Activated naive CD4-positive, alpha-beta T cell treated with anti-CD3 and anti-CD28 coated beads, Interleukin-2, amount 50 U/mL, for 72 hours (primary cell): ENCODE data around the gene LRRFIP1. TPM values are rescaled to one million over a fixed set of nuclear protein-coding genes. Genes with fewer than 3 reads are reported as not detected.

Experiments
- ATAC-seq, 2 donors: fragments of 150-1000 bp; cut with Tn5 transposase; 2 replicates each; pipeline ENCODE4 v1.10.0; 2021; ENCODE audit warnings: mild to moderate bottlenecking in 2 of 2, moderate library complexity in 2 of 2
- DNase-seq, 2 donors: peaks; one replicate each; pipeline ENCODE4 v3.0.0; 2021 to 2022; ENCODE audit warnings: low spot score in 2 of 2
- H3K27ac Mint-ChIP-seq, 2 donors: one replicate each; pipeline ENCODE4 v1.8.0; 2022; ENCODE audit warnings: mild to moderate bottlenecking in 2 of 2, mixed read lengths in 2 of 2
- H3K36me3 Mint-ChIP-seq, 2 donors: one replicate each; pipeline ENCODE4 v1.8.0; 2022; ENCODE audit warnings: mixed read lengths in 2 of 2
- H3K9me3 Mint-ChIP-seq, 2 donors: one replicate each; pipeline ENCODE4 v1.8.0; 2022; ENCODE audit warnings: mixed read lengths in 2 of 2
- total RNA-seq, 2 donors: library from RNA; stranded (reverse); gene quantifications; one replicate each; pipeline ENCODE4 v1.2.3, GENCODE V29; 2022

Gene LRRFIP1
- total RNA-seq, 2 donors from 2014 or later: 190 to 193 TPM

DNA sequence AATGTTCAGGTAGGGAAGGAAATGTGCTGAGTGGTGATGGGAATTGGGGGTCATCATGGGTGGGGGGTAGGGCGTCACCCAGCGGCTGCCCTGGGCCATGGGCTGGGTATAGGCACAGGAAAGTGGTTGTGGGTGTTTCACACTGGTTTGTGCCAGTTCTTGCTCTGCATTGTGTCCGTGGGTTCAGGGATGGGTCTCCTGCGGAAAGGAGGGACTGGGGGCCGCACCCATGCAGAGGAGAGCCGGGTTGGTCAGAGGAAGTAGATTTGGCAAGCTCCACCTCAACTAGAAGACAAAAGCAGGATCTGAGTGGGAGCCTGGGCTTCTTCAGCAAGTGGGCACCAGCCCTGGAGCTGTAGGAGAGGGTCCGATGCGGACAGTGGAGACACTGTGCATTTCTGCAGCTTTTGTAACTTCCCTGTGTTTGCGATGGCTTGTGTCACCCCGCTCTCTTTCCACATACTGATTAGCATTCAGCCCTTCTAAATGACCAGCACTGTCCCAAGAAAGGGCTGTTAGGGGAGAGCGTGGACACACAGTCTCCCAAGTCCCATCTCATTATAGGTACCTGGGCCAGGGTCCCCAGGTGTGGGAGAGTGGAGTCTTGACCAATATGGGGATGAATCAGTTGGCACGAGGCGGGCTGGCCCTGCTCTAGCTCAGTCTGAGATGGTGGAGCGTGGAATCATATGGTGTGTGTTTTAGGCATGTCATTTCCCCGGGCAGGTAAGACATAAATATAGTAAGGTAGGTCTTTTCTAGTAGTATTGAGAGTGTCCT is 67.2 kb downstream of the LRRFIP1 start:
- ATAC-seq (no peak), DNase-seq (no peak)
- no peaks in the 10 kb centered on the region for H3K9me3 Mint-ChIP-seq
- H3K36me3 Mint-ChIP-seq: peaks cover 19 to 28% of the 10 kb centered on the region in 2 donors
- H3K27ac Mint-ChIP-seq: peak overlapping the region; percentile 98 to 99

GRCh38 chr2:237695201-237695780 is 67.9 kb downstream of the LRRFIP1 start:
- ATAC-seq (peak in 1 of 2 donors; percentile 21), DNase-seq (no peak)
- H3K36me3 Mint-ChIP-seq: peaks cover 19 to 28% of the 10 kb centered on the region in 2 donors
- H3K27ac Mint-ChIP-seq: peak overlapping the region; percentile 98 to 99
- H3K9me3 Mint-ChIP-seq: no peaks in the 10 kb centered on the region

GRCh38 chr2:237696461-237696860 is 69.1 kb downstream of the LRRFIP1 start:
- ATAC-seq (peak in 1 of 2 donors; percentile 39), DNase-seq (no peak)
- Mint-ChIP-seq H3K27ac (peak overlapping the region; percentile 98 to 99), H3K36me3 (peaks cover 19 to 28% of the 10 kb centered on the region in 2 donors), H3K9me3 (no peaks in the 10 kb centered on the region)

- H3K27ac Mint-ChIP-seq: peak overlapping the region; percentile 86 to 99
- peaks cover 19 to 26% of the 10 kb centered on the region in 2 donors for H3K36me3 Mint-ChIP-seq
- peak; percentile 20 to 28 for ATAC-seq
- DNase-seq: peak in 1 of 2 donors; percentile 42
- no peaks in the 10 kb centered on the region for H3K9me3 Mint-ChIP-seq
Observed at GRCh38 chr2:237697586-237698357, 70.4 kb downstream of the LRRFIP1 start.

GRCh38 chr2:237698358-237698694 is 70.9 kb downstream of the LRRFIP1 start:
- Mint-ChIP-seq H3K36me3 (peaks cover 14 to 20% of the 10 kb centered on the region in 2 donors), H3K9me3 (no peaks in the 10 kb centered on the region), H3K27ac (peak overlapping the region; percentile 66 to 99)
- no peak for ATAC-seq
- no peak for DNase-seq

GRCh38 chr2:237699870-237700511 is 72.6 kb downstream of the LRRFIP1 start:
- Mint-ChIP-seq H3K27ac (peak overlapping the region; percentile 89 to 99), H3K9me3 (no peaks in the 10 kb centered on the region), H3K36me3 (peaks cover 0 to 4% of the 10 kb centered on the region in 2 donors)
- DNase-seq: no peak
- no peak for ATAC-seq

- Mint-ChIP-seq H3K27ac (peak overlapping the region; percentile 88 to 99), H3K9me3 (no peaks in the 10 kb centered on the region), H3K36me3 (peaks cover 0 to 4% of the 10 kb centered on the region in 2 donors)
- ATAC-seq (peak; percentile 69 to 72), DNase-seq (peak; percentile 56 to 83)
Observed at GRCh38 chr2:237700512-237701032, 73.2 kb downstream of the LRRFIP1 start.

DNA sequence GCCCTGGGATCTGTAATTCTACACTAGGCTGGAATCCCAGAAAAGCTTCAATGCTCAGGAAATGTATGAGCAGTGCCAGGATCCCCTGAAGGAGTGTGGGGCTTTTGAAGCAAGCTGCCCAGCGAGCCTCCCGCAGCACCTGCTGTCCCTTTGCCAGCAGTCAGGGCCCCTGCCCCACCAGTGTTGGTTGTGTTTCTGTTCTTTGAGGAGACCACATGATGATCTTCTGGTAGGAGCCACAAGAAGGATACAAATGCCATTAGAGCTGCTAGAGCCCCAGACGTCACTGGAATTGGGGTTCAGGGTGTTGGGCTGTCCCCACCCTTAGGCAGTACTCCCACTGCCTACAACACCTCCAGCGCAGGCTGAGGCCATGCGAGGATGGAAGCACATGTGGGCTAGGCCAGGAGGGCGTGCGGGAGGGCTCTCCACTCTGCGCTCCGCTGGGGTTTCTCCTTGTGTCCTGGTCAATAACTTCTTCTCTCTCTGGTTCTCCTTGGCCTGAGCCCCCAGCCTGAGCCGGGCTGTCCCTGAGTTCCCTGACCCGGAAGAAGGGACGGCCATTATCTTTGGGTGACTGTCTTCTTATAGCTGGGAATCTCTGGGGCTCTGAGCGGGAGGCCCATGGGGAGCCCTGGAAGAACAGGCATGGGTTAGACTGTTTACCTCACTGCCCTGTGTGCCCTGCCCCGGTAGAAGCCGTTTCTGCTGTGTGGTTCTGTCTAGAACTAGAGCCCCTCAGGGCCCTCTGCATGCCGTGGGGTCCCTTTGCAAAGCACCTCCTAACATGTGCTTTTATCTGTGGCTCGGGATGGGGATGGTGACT is 73.9 kb downstream of the LRRFIP1 start:
- no peaks in the 10 kb centered on the region for H3K9me3 Mint-ChIP-seq
- peaks cover 0 to 2% of the 10 kb centered on the region in 2 donors for H3K36me3 Mint-ChIP-seq
- DNase-seq: no peak
- ATAC-seq: peak; percentile 8 to 9
- peak overlapping the region; percentile 88 to 99 for H3K27ac Mint-ChIP-seq

GRCh38 chr2:237701859-237702390 is 74.5 kb downstream of the LRRFIP1 start:
- no peaks in the 10 kb centered on the region for H3K9me3 Mint-ChIP-seq
- no peak for ATAC-seq
- no peak for DNase-seq

DNA sequence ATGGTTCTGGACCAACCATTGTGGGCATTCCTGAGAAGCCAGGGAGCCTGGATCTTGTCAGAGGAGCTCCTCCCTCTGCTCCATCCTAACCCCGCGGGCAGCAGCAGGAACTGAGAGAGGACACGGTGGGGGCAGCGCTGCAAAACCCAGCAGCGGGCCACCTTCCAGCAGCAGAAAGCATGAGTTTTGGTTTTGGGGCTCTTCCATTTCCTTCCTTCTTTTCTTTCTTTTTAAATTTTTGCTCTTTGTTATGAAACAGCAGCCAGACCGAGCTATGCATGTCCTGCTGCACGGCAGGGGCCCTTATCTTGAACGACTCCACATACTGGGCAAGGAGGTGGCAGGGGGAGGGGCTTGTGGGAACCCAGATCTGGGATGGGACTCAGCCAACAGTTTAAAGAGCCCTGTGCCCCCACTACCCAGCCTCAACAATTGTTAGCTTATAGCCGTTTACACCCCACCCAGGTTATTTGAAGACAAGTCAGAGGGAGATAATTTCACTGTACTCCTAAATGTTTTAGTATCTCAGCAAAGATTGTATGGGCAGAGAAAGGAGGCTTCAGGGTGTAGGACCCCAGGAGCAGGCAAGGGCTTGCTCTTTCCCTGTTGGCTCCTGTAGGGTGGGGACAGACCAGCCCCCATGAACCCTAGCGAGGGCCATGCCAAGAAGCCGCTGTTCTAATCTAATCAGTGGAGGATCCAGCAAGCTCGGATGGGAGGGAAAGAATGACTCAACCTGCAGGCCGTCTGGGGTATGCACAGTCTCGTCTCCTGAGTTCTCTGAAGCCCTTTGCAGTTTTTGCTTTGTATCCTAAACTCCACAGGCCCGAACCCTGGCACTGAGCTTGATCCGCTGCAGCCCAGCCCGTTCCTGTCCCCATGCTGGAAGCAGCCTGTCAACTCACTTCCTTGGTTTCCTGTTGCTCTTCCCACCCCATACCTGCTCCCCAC is 75.3 kb downstream of the LRRFIP1 start:
- DNase-seq (peak in 1 of 2 donors; percentile 39), ATAC-seq (peak; percentile 30 to 63)
- Mint-ChIP-seq H3K27ac (peak overlapping the region; percentile 77 to 99), H3K36me3 (no peaks in the 10 kb centered on the region), H3K9me3 (no peaks in the 10 kb centered on the region)

More at GRCh38 chr2:237701859-237702390, 74.5 kb downstream of the LRRFIP1 start:
- peak overlapping the region; percentile 88 to 99 for H3K27ac Mint-ChIP-seq
- no peaks in the 10 kb centered on the region for H3K36me3 Mint-ChIP-seq

DNA sequence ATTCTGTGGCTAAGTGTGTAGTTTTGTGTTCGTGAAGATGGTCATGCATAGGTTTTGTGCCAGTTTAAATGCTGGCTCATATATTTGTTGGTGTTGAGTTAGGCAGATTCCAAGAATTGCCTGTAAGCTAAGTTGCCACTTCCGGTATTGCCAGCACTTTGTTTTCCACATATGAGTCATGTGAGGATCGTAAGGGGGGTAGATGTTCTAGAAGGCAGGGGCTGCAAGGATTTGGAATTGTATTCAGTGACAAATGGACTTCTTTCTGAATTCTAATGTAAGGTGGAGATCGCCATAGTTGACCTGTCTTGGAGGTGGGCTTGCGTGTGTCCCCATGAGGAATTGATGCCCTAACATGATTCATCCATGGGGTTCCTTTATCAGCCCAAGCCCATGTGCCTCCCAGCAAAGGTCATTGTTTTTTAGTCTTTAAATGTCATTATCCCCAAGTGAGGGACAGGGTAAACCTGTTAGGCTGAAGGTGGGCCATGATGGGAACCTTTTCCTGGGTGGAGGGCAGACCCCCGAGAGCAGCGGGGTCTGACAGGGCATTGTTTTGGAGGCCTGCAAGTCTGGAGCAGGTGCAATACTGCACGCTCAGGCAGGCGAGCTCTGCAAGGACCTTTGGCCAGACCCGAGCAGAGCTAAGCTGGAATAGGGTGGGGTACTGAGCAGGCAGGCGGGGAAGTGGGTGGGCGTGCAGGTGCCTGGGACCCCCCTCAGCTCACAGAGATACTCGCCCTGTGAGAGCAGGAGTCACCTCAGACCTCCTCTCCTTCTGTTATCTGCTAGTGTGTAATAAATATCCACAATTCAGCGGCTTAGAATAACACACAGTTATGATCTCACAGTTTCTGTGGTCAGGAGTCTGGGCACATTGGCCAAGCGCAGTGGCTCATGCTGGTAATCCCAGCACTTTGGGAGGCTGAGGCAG is 77.4 kb downstream of the LRRFIP1 start:
- no peaks in the 10 kb centered on the region for H3K9me3 Mint-ChIP-seq
- peak overlapping the region; percentile 77 to 99 for H3K27ac Mint-ChIP-seq
- DNase-seq (no peak), ATAC-seq (peak in 1 of 2 donors; percentile 14)
- no peaks in the 10 kb centered on the region for H3K36me3 Mint-ChIP-seq

DNA sequence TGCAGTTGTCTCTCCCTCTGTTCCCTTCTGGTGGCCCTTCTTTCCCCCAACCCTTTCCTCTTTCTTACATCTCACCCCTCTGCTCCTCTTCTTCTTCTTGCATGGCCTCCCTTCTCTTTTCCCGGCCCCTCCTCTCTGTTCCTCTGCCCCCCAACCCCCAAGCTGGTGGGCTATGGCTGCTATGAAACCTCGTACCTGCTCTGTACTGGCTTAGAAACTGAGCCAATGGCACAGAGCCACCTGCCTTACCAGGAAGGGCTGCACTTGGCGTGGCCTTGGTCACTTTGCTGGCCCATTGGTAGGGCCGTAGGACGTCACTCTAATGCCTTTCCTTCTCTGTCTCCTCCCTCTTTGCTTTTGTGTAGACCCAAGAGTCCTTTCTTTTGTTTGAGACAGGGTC is 78.9 kb downstream of the LRRFIP1 start:
- Mint-ChIP-seq H3K36me3 (peaks cover 0 to 6% of the 10 kb centered on the region in 2 donors), H3K27ac (peak overlapping the region; percentile 36 to 53), H3K9me3 (no peaks in the 10 kb centered on the region)
- ATAC-seq: no peak
- no peak for DNase-seq

GRCh38 chr2:237708065-237708398 is 80.6 kb downstream of the LRRFIP1 start:
- DNase-seq (no peak), ATAC-seq (no peak)
- peaks cover 0 to 10% of the 10 kb centered on the region in 2 donors for H3K36me3 Mint-ChIP-seq
- H3K27ac Mint-ChIP-seq: peak overlapping the region in 1 of 2 donors; percentile 36
- no peaks in the 10 kb centered on the region for H3K9me3 Mint-ChIP-seq

- peaks cover 0 to 10% of the 10 kb centered on the region in 2 donors for H3K36me3 Mint-ChIP-seq
- no peaks in the 10 kb centered on the region for H3K9me3 Mint-ChIP-seq
- H3K27ac Mint-ChIP-seq: no peak overlapping the region
- ATAC-seq: no peak
- DNase-seq: no peak
Observed at GRCh38 chr2:237708491-237708890, 81.1 kb downstream of the LRRFIP1 start.
